OCI-LY3 (cell line): ENCODE results near the gene SP8.

ENCODE experiments used
- H2AFZ ChIP-seq: fragments of 200-600, 300-600 bp; shearing (Covaris generic); 2 replicates; pipeline ENCODE4 v1.6.0; 2014; ENCODE audit warnings: antibody characterized with exemption, low read depth, low read length
- H3K27ac ChIP-seq: fragments of 200-600, 300-600 bp; sonication (generic); 2 replicates; pipeline ENCODE4 v1.5.1; 2014; ENCODE audit warnings: mild to moderate bottlenecking, low read length, moderate library complexity, mixed read lengths
- H3K27me3 ChIP-seq: fragments of 200-600, 300-600 bp; sonication (generic); 2 replicates; pipeline ENCODE4 v1.6.1; 2014; ENCODE audit warnings: low read depth, low read length, mixed read lengths
- H3K36me3 ChIP-seq: fragments of 200-600, 300-600 bp; sonication (generic); replicated peaks from 2 replicates; pipeline ENCODE3; 2014; ENCODE audit warnings: low read depth, low read length, mixed read lengths
- H3K4me1 ChIP-seq: fragments of 300-600, 200-600 bp; sonication (generic); 2 replicates; pipeline ENCODE4 v1.6.1; 2014; ENCODE audit warnings: low read length, mixed read lengths
- H3K4me2 ChIP-seq: fragments of 200-600, 300-600 bp; sonication (generic); 2 replicates; pipeline ENCODE4 v1.6.1; 2014; ENCODE audit warnings: low read length, mixed read lengths
- H3K4me3 ChIP-seq: fragments of 300-600, 200-600 bp; sonication (generic); 2 replicates; pipeline ENCODE4 v1.5.1; 2014; ENCODE audit warnings: antibody characterized with exemption, mild to moderate bottlenecking, low read length, moderate library complexity
- H3K79me2 ChIP-seq: fragments of 300-600, 200-600 bp; shearing (Covaris generic); 2 replicates; pipeline ENCODE4 v1.6.1; 2014; ENCODE audit warnings: mild to moderate bottlenecking, low read length, mixed read lengths
- H3K9ac ChIP-seq: fragments of 300-600, 200-600 bp; shearing (Covaris generic); 2 replicates; pipeline ENCODE4 v1.6.0; 2014; ENCODE audit warnings: mild to moderate bottlenecking, low read length, moderate library complexity
- H3K9me3 ChIP-seq: fragments of 200-600, 300-600 bp; shearing (Covaris generic); 2 replicates; pipeline ENCODE4 v1.6.1; 2014; ENCODE audit warnings: low read length, mixed read lengths; ENCODE audit not compliant: insufficient read depth
- H4K20me1 ChIP-seq: fragments of 200-600, 300-600 bp; sonication (generic); 2 replicates; pipeline ENCODE4 v1.6.1; 2016; ENCODE audit warnings: low read length, mixed read lengths; ENCODE audit not compliant: insufficient read depth
- EZH2phosphoT487 ChIP-seq: fragments of 200-600 bp; shearing (Covaris generic); IDR thresholded peaks from 2 replicates; pipeline ENCODE4 v1.6.1; 2018; ENCODE audit warnings: antibody characterized with exemption, mixed run types, low read depth
- TF ChIP-seq, protein P1 (sequence below): fragments of 200-600, 300-600 bp; sonication (generic); IDR thresholded peaks from 2 replicates; pipeline ENCODE4 v1.5.1; 2014; ENCODE audit warnings: antibody characterized with exemption, low read length, low read depth

The SP8 gene

DNA sequence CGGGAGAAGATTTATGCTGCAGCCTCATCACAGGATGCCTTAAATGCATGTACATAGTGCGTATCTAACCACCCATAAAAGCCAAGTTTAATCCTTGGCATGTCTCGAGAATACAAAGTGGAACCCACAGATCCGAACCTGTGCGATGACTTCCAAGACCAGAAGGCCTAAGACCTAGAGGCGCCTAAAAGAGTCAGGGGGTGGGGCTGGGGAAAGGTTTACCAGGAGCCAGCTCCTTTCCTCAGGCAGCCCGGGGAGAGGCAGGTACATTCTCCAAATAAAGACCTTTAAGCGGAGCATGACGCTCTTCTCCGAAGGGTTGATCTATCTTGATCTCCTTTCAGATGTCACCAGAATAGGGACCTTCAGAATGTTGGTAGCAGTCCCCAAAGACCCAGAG lies 9.7 kb downstream of the SP8 start:
- H3K27ac ChIP-seq: no peak overlapping the region
- no peaks in the 10 kb centered on the region for H3K36me3 ChIP-seq
- no peaks in the 10 kb centered on the region for H3K79me2 ChIP-seq
- no peak for TF ChIP-seq EZH2phosphoT487
- TF ChIP-seq, protein P1, sequence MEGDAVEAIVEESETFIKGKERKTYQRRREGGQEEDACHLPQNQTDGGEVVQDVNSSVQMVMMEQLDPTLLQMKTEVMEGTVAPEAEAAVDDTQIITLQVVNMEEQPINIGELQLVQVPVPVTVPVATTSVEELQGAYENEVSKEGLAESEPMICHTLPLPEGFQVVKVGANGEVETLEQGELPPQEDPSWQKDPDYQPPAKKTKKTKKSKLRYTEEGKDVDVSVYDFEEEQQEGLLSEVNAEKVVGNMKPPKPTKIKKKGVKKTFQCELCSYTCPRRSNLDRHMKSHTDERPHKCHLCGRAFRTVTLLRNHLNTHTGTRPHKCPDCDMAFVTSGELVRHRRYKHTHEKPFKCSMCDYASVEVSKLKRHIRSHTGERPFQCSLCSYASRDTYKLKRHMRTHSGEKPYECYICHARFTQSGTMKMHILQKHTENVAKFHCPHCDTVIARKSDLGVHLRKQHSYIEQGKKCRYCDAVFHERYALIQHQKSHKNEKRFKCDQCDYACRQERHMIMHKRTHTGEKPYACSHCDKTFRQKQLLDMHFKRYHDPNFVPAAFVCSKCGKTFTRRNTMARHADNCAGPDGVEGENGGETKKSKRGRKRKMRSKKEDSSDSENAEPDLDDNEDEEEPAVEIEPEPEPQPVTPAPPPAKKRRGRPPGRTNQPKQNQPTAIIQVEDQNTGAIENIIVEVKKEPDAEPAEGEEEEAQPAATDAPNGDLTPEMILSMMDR: no peak
- H3K4me2 ChIP-seq: no peak overlapping the region
- no peaks in the 10 kb centered on the region for H3K4me1 ChIP-seq
- no peak overlapping the region for H2AFZ ChIP-seq
- H3K9ac ChIP-seq: no peak overlapping the region
- no peaks in the 10 kb centered on the region for H3K27me3 ChIP-seq
- H4K20me1 ChIP-seq: no peaks in the 10 kb centered on the region
- H3K9me3 ChIP-seq: no peaks in the 10 kb centered on the region
- H3K4me3 ChIP-seq: no peak overlapping the region

DNA sequence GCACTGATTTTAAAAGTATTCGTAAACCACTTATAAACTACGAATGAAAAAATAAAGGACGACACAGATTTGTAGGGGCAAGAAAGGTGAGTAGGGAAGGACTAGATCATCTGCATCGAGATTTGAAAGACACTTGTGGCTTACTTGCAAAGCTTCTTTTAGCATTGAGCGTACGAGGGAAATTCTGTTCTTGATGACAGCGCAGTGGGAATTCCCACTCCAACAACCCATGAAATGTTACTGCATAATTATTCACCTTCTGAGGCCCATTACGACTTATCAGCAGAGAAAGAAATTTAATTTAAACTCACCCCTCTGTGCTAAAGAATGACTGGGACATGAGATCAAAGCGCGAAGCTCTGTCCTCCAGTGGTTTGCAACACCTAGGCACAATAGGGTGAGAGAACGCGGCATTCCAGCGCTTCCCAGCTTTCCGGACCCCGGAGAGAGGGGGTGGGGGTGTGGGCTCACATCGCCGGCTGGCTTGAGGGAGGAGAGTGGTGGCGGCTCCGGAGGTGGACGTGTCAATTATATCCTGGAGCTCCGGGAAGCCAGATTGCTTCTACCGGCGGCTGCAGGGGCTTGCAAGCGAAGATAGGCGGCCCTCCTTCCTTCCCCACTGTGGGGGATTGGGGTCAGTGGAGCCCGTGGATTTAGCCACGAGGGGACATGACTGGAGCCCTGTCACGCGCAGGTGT lies 10.3 kb downstream of the SP8 start:
- Histone ChIP-seq H3K4me3 (no peak overlapping the region), H3K27ac (no peak overlapping the region), H3K27me3 (no peaks in the 10 kb centered on the region), H2AFZ (no peak overlapping the region), H4K20me1 (no peaks in the 10 kb centered on the region), H3K9ac (no peak overlapping the region), H3K4me1 (no peaks in the 10 kb centered on the region), H3K4me2 (no peak overlapping the region), H3K9me3 (no peaks in the 10 kb centered on the region), H3K36me3 (no peaks in the 10 kb centered on the region), H3K79me2 (no peaks in the 10 kb centered on the region)
- TF ChIP-seq, protein P1: no peak
- no peak for TF ChIP-seq EZH2phosphoT487

DNA sequence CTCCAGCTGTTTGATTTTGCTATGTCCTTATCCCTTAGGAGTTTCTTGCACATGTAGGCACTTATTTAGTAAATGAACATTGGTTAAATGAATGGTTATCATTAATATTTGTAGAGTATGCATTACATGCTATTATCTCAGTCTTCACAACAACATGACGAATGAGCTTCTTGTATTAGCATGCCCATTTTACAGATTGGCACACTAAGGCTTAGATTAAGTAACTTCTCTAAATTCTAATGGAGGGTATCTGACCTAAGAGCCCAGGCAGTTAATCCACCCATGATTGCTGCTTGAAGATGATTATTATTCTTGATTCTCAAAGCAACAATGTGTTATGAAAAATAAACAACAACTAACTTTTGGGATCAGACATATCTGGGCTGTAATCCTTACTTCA lies 32.7 kb downstream of the SP8 start:
- H3K4me3 ChIP-seq: no peak overlapping the region
- H3K9me3 ChIP-seq: no peaks in the 10 kb centered on the region
- H3K79me2 ChIP-seq: no peaks in the 10 kb centered on the region
- H4K20me1 ChIP-seq: no peaks in the 10 kb centered on the region
- no peak overlapping the region for H3K9ac ChIP-seq
- H3K4me2 ChIP-seq: no peak overlapping the region
- H3K27ac ChIP-seq: no peak overlapping the region
- TF ChIP-seq EZH2phosphoT487: no peak
- TF ChIP-seq, protein P1: no peak
- H3K4me1 ChIP-seq: no peaks in the 10 kb centered on the region
- H2AFZ ChIP-seq: no peak overlapping the region
- H3K27me3 ChIP-seq: no peaks in the 10 kb centered on the region
- no peaks in the 10 kb centered on the region for H3K36me3 ChIP-seq

DNA sequence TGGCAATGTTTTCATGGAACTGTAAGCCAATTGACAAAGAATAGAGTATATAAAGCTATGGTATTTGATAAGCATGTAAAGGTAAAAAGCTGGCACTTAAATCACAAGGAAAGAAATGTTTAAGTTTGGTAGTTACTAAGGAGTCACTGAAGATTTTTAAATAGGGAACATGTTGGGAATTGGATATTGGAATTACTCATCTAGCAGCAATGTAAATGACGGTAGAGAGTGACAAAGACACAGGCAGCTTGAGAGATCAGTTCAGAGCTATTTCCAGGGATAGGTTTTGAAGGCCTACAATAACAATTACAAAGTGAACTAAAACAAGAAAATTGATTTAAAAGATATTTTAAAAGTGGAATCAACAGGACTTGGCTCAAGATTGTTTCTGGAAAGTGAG lies 36.8 kb downstream of the SP8 start:
- Histone ChIP-seq H3K27ac (no peak overlapping the region), H3K27me3 (no peaks in the 10 kb centered on the region), H3K4me3 (no peak overlapping the region), H3K9me3 (no peaks in the 10 kb centered on the region), H3K79me2 (no peaks in the 10 kb centered on the region), H3K9ac (no peak overlapping the region), H4K20me1 (no peaks in the 10 kb centered on the region), H3K4me2 (no peak overlapping the region), H3K36me3 (no peaks in the 10 kb centered on the region), H3K4me1 (no peaks in the 10 kb centered on the region), H2AFZ (no peak overlapping the region)
- TF ChIP-seq, protein P1: no peak
- TF ChIP-seq EZH2phosphoT487: no peak
